NB4 (cell line): ENCODE measurements around the gene PEX12.

Experiments used
- MAX ChIP-seq: IDR thresholded peaks from 2 replicates; pipeline ENCODE4 v1.6.1; 2011; ENCODE audit warnings: low read depth, low read length
- MYC ChIP-seq: IDR thresholded peaks from 2 replicates; pipeline ENCODE4 v1.6.1; 2011; ENCODE audit warnings: low read depth, low read length
- POLR2A ChIP-seq: IDR thresholded peaks from 2 replicates; pipeline ENCODE4 v1.6.1; 2011; ENCODE audit warnings: mild to moderate bottlenecking; ENCODE audit not compliant: insufficient read length; ENCODE audit errors: extremely low read depth
- TF ChIP-seq, protein P1 (sequence below): IDR thresholded peaks from one replicate; pipeline ENCODE4 v1.5.1; 2012; ENCODE audit warnings: low read depth, low read length

DNA sequence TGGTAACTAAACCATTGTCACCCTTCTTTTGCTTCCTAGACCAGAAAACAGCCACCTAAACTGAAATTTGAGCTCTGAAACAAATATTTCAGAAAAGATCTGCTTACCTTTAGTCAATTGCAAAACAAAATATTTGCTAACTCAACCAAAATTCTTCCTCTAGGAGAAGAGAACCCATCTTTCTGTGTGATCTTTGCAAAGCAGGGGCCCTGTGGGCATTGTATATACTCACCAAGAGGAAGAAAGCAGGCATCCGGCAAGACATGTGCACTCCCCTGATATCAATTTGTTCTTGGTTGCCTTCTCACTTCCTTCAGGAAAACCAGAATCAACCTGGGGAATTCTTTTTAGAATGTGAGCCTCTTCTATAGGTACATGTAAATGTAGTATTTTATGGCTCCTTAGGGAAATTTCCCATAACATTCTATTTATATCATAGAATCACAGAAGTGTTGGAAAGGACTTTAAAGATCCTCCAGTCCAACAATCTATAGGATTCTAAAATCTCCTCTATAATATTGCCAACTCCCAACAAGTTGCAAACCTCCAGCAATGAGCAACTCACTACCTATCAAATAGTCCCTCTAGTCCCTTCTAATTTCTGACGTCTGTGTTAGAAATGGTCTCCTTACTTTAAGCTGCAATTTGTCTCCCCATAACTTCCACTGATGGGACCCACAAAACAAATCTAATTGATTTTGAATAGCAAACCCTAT lies 18.7 kb downstream of the PEX12 start:
- TF ChIP-seq, protein P1, sequence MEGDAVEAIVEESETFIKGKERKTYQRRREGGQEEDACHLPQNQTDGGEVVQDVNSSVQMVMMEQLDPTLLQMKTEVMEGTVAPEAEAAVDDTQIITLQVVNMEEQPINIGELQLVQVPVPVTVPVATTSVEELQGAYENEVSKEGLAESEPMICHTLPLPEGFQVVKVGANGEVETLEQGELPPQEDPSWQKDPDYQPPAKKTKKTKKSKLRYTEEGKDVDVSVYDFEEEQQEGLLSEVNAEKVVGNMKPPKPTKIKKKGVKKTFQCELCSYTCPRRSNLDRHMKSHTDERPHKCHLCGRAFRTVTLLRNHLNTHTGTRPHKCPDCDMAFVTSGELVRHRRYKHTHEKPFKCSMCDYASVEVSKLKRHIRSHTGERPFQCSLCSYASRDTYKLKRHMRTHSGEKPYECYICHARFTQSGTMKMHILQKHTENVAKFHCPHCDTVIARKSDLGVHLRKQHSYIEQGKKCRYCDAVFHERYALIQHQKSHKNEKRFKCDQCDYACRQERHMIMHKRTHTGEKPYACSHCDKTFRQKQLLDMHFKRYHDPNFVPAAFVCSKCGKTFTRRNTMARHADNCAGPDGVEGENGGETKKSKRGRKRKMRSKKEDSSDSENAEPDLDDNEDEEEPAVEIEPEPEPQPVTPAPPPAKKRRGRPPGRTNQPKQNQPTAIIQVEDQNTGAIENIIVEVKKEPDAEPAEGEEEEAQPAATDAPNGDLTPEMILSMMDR, result no peak
- TF ChIP-seq POLR2A, result no peak
- TF ChIP-seq MAX, result no peak
- no peak for TF ChIP-seq MYC
